Testis (tissue), 3 donors: ENCODE measurements around the gene ADAM12. TPM values are rescaled to one million over a fixed set of nuclear protein-coding genes. Genes with fewer than 3 reads are reported as not detected.

Experiments used
- DNase-seq: peaks from one replicate; pipeline ENCODE4 v3.0.0-alpha.2; 2019
- H3K27ac ChIP-seq, 2 donors: fragments of 200-600 bp; sonication (generic); one replicate each; pipeline ENCODE4 v1.5.1; 2019
- H3K27me3 ChIP-seq: fragments of 200-600 bp; sonication (generic); one replicate; pipeline ENCODE4 v1.5.1; 2019
- H3K36me3 ChIP-seq: fragments of 200-600 bp; sonication (generic); one replicate; pipeline ENCODE4 v1.5.1; 2017; ENCODE audit warnings: low read depth; ENCODE audit errors: missing control alignments
- H3K4me1 ChIP-seq: fragments of 200-600 bp; sonication (generic); one replicate; pipeline ENCODE4 v1.5.1; 2019
- H3K4me3 ChIP-seq, 2 donors: fragments of 200-600 bp; sonication (generic); one replicate each; pipeline ENCODE4 v1.5.1; 2017 to 2019
- H3K9me3 ChIP-seq: fragments of 200-600 bp; sonication (generic); one replicate; pipeline ENCODE4 v1.5.1; 2017
- CTCF ChIP-seq, 3 experiments: fragments of 450-650 bp in 2 of 3; fragments of 200-600 bp in 1 of 3; sonication (generic) in 1 of 3; IDR thresholded peaks; one replicate each; pipeline ENCODE4 v1.5.1; 2016 to 2019; ENCODE audit warnings: antibody characterized with exemption in 3 of 3, mild to moderate bottlenecking in 2 of 3, moderate library complexity in 1 of 3
- POLR2A ChIP-seq: fragments of 450-650 bp; IDR thresholded peaks from one replicate; pipeline ENCODE4 v1.6.1; 2017; ENCODE audit warnings: antibody characterized with exemption, mild to moderate bottlenecking, moderate library complexity
- WGBS, 2 donors: methylation state at CpG; one replicate each; pipeline ENCODE4 v1.1.5; 2018; 5-methylcytosine and 5-hydroxymethylcytosine counted together
- intact Hi-C: fragments of 100-400 bp; cut with DNase I; formaldehyde crosslinking; loops from one replicate; pipeline ENCODE4 v1.15.1; 2023; ENCODE audit warnings: low total_unique reads
- polyA plus RNA-seq: library from polyadenylated mRNA; stranded (reverse); fragments of 350-450 nt; fragmentation: Illumina TruSeq; extraction: RNeasy Lipid Tissue Mini Kit (QIAGEN cat#74804); gene quantifications from one replicate; pipeline ENCODE4 v1.2.3, GENCODE V29; 2014; ENCODE audit warnings: low read depth, low replicate concordance; ENCODE audit not compliant: insufficient read depth
- total RNA-seq, 2 donors: library from RNA; depleted of rRNA; stranded (reverse); fragments of >200 nt; gene quantifications; one replicate each; pipeline ENCODE4 v1.2.3, GENCODE V29; 2016

The ADAM12 gene
- total and polyA plus RNA-seq, 3 donors from 2014 or later = 2.8 to 9.2 (median 6.1) TPM

GRCh38 chr10:126243971-126244370 lies 144.3 kb downstream of the ADAM12 start:
- Histone ChIP-seq H3K27me3 (no peaks in the 10 kb centered on the region), H3K27ac (no peak overlapping the region), H3K9me3 (no peaks in the 10 kb centered on the region), H3K4me3 (no peak overlapping the region), H3K4me1 (peaks cover 6% of the 10 kb centered on the region), H3K36me3 (no peaks in the 10 kb centered on the region)
- no peak for DNase-seq
- 80 to 98% methylated on average over 5 of the region's 5 CpGs for WGBS, 2 donors
- no peak for TF ChIP-seq POLR2A
- no peak for TF ChIP-seq CTCF (IDR thresholded peaks at IDR 0.05)
- intact Hi-C loops = no loop called here

- H3K27me3 ChIP-seq = no peaks in the 10 kb centered on the region
- H3K27ac ChIP-seq = no peak overlapping the region
- TF ChIP-seq CTCF (IDR thresholded peaks at IDR 0.05) = no peak
- no peak for TF ChIP-seq POLR2A
- intact Hi-C loops = no loop called here
- peaks cover 6% of the 10 kb centered on the region for H3K4me1 ChIP-seq
- DNase-seq = no peak
- H3K9me3 ChIP-seq = no peaks in the 10 kb centered on the region
- H3K36me3 ChIP-seq = no peaks in the 10 kb centered on the region
- no peak overlapping the region for H3K4me3 ChIP-seq
These were observed 145.0 kb downstream of the ADAM12 start for GRCh38 chr10:126243306-126243705.

GRCh38 chr10:126242397-126243260 lies 145.6 kb downstream of the ADAM12 start:
- Histone ChIP-seq H3K4me1 (peaks cover 6% of the 10 kb centered on the region), H3K36me3 (no peaks in the 10 kb centered on the region), H3K27ac (peak overlapping the region; percentile 7 to 41), H3K27me3 (no peaks in the 10 kb centered on the region), H3K9me3 (no peaks in the 10 kb centered on the region), H3K4me3 (no peak overlapping the region)
- intact Hi-C loops = no loop called here
- TF ChIP-seq CTCF (IDR thresholded peaks at IDR 0.05) = no peak
- no peak for TF ChIP-seq POLR2A
- WGBS, 2 donors = 57% methylated on average over 13 of the region's 13 CpGs
- DNase-seq = peak; percentile 57

GRCh38 chr10:126240483-126240882 lies 147.8 kb downstream of the ADAM12 start:
- no peaks in the 10 kb centered on the region for H3K36me3 ChIP-seq
- H3K27me3 ChIP-seq = no peaks in the 10 kb centered on the region
- H3K4me1 ChIP-seq = peaks cover 6% of the 10 kb centered on the region
- TF ChIP-seq POLR2A (no peak), CTCF (IDR thresholded peaks at IDR 0.05) (no peak)
- peak; percentile 49 for DNase-seq
- no peaks in the 10 kb centered on the region for H3K9me3 ChIP-seq
- H3K4me3 ChIP-seq = no peak overlapping the region
- 47 to 54% methylated on average over 8 of the region's 8 CpGs for WGBS, 2 donors
- no peak overlapping the region for H3K27ac ChIP-seq
- intact Hi-C loops = no loop called here

- intact Hi-C loops = no loop called here
- Histone ChIP-seq H3K9me3 (no peaks in the 10 kb centered on the region), H3K27me3 (no peaks in the 10 kb centered on the region), H3K36me3 (no peaks in the 10 kb centered on the region), H3K4me3 (no peak overlapping the region), H3K27ac (no peak overlapping the region), H3K4me1 (peaks cover 6% of the 10 kb centered on the region)
- WGBS, 2 donors = 76% methylated on average over 8 of the region's 8 CpGs; no CpG with 5 or more reads in 1 of the 2 donors
- TF ChIP-seq POLR2A (no peak), CTCF (IDR thresholded peaks at IDR 0.05) (no peak)
- DNase-seq = no peak
These were observed 148.4 kb downstream of the ADAM12 start for GRCh38 chr10:126239844-126240243.
